GM23338 (cell line): ENCODE results near the gene BOK. TPM values are rescaled to one million over a fixed set of nuclear protein-coding genes. Genes with fewer than 3 reads are reported as not detected.

Source experiments
- ATAC-seq: fragments of 200-7000 bp; cut with Tn5 transposase; 3 replicates; pipeline ENCODE4 v1.9.1; 2020
- DNase-seq: peaks from one replicate; pipeline ENCODE4 v3.0.0-alpha.2; 2015; ENCODE audit warnings: low spot score
- H2AFZ ChIP-seq: fragments of 200-600 bp; sonication (generic); 2 replicates; pipeline ENCODE4 v1.8.0; 2016; ENCODE audit warnings: antibody characterized with exemption, mild to moderate bottlenecking, moderate library complexity
- H3F3A ChIP-seq: fragments of 200-600 bp; sonication (generic); replicated peaks from 2 replicates; pipeline ENCODE4 v1.8.0; 2017; ENCODE audit warnings: antibody characterized with exemption, mixed run types, low read depth
- H3K27ac ChIP-seq: fragments of 200-600 bp; sonication (generic); 2 replicates; pipeline ENCODE4 v1.6.1; 2016; ENCODE audit warnings: low read depth
- H3K27me3 ChIP-seq: fragments of 200-600 bp; sonication (generic); 2 replicates; pipeline ENCODE4 v1.8.0; 2016; ENCODE audit warnings: mild to moderate bottlenecking, mixed run types, moderate library complexity; ENCODE audit not compliant: insufficient read depth
- H3K36me3 ChIP-seq: fragments of 200-600 bp; sonication (generic); 2 replicates; pipeline ENCODE4 v1.8.0; 2016; ENCODE audit warnings: mild to moderate bottlenecking; ENCODE audit not compliant: insufficient read depth
- H3K4me1 ChIP-seq: fragments of 200-600 bp; sonication (generic); 2 replicates; pipeline ENCODE4 v1.8.0; 2016; ENCODE audit warnings: mild to moderate bottlenecking, moderate library complexity; ENCODE audit not compliant: insufficient read depth
- H3K4me2 ChIP-seq: fragments of 200-600 bp; sonication (generic); 2 replicates; pipeline ENCODE4 v1.7.1; 2017; ENCODE audit warnings: mixed run types
- H3K4me3 ChIP-seq: fragments of 200-600 bp; sonication (generic); 2 replicates; pipeline ENCODE4 v1.6.1; 2016; ENCODE audit warnings: mixed run types
- H3K79me2 ChIP-seq: fragments of 200-600 bp; sonication (generic); replicated peaks from 2 replicates; pipeline ENCODE4 v1.8.0; 2017; ENCODE audit warnings: mild to moderate bottlenecking; ENCODE audit not compliant: insufficient read depth
- H3K9me2 ChIP-seq: fragments of 200-600 bp; sonication (generic); 2 replicates; pipeline ENCODE4 v1.8.0; 2017; ENCODE audit not compliant: insufficient read depth
- H4K20me1 ChIP-seq: fragments of 200-600 bp; sonication (generic); replicated peaks from 2 replicates; pipeline ENCODE4 v1.8.0; 2017; ENCODE audit warnings: mild to moderate bottlenecking; ENCODE audit not compliant: insufficient read depth
- H3K27ac Mint-ChIP-seq: 2 replicates; pipeline ENCODE4 v1.8.0; 2020; ENCODE audit warnings: inconsistent platforms, mild to moderate bottlenecking, moderate library complexity, mixed read lengths
- H3K27me3 Mint-ChIP-seq: 3 replicates; pipeline ENCODE4 v1.8.0; 2022; ENCODE audit warnings: low read depth, mild to moderate bottlenecking, moderate library complexity, mixed read lengths, inconsistent platforms; ENCODE audit not compliant: insufficient read depth, poor library complexity
- H3K36me3 Mint-ChIP-seq: 3 replicates; pipeline ENCODE4 v1.8.0; 2021; ENCODE audit warnings: low read depth, mild to moderate bottlenecking, inconsistent platforms, moderate library complexity, mixed read lengths
- H3K4me1 Mint-ChIP-seq: 3 replicates; pipeline ENCODE4 v1.8.0; 2020; ENCODE audit warnings: mild to moderate bottlenecking, inconsistent platforms, mixed read lengths
- H3K4me3 Mint-ChIP-seq: 3 replicates; pipeline ENCODE4 v1.8.0; 2021; ENCODE audit warnings: moderate library complexity, mild to moderate bottlenecking, inconsistent platforms, mixed read lengths
- H3K9me3 Mint-ChIP-seq: 3 replicates; pipeline ENCODE4 v1.8.0; 2020; ENCODE audit warnings: moderate library complexity, mild to moderate bottlenecking, inconsistent platforms, mixed read lengths
- CTCF ChIP-seq, 2 experiments: fragments of 200-600 bp in 1 of 2; sonication (generic) in 1 of 2; conservative IDR thresholded peaks; 2 replicates each; pipeline versions ENCODE4 v1.5.1 to v1.6.1; 2016 to 2017; ENCODE audit warnings: antibody characterized with exemption in 2 of 2, low read depth in 2 of 2, mild to moderate bottlenecking in 2 of 2, moderate library complexity in 1 of 2
- ETS1 ChIP-seq: IDR thresholded peaks from 2 replicates; pipeline ENCODE4 v1.6.1; 2016; ENCODE audit warnings: antibody characterized with exemption
- EZH2phosphoT487 ChIP-seq: fragments of 200-600 bp; sonication (generic); IDR thresholded peaks from one replicate; pipeline ENCODE4 v1.8.1; 2018; ENCODE audit warnings: antibody characterized with exemption; ENCODE audit not compliant: unreplicated experiment
- NANOG ChIP-seq: IDR thresholded peaks from 2 replicates; pipeline ENCODE4 v1.6.1; 2016; ENCODE audit warnings: antibody characterized with exemption, borderline replicate concordance
- STAT1 ChIP-seq: IDR thresholded peaks from one replicate; pipeline ENCODE4 v1.6.1; 2016; ENCODE audit warnings: antibody characterized with exemption; ENCODE audit not compliant: unreplicated experiment
- ZNF462 ChIP-seq: fragments of 250-450 bp; sonication (Bioruptor Pico); IDR thresholded peaks from 2 replicates; pipeline ENCODE4 v1.5.0; 2020; ENCODE audit warnings: mild to moderate bottlenecking, moderate library complexity
- polyA plus RNA-seq: library from polyadenylated mRNA; unstranded; fragments of >200 nt; fragmentation: Nextera tagmentation; extraction: Ambion mirVana; gene quantifications from 2 replicates; pipeline ENCODE4 v1.2.1, GENCODE V29; 2016
- total RNA-seq: library from RNA; depleted of rRNA; stranded (reverse); fragments of >200 nt; shearing (Covaris generic); gene quantifications from 2 replicates; pipeline ENCODE4 v1.2.3, GENCODE V29; 2014

BOK gene
- total and polyA plus RNA-seq, 2 experiments from 2014 or later = 13.5 to 36.7 TPM

GRCh38 chr2:241511091-241511741 lies 47.3 kb upstream of the BOK start (continued):
- TF ChIP-seq CTCF (conservative IDR thresholded peaks at IDR 0.05; ENCODE audit: low read depth in 2 of 2) = no peak
- no peak for TF ChIP-seq ZNF462
- no peak for TF ChIP-seq STAT1

GRCh38 chr2:241514553-241514952 lies 44.0 kb upstream of the BOK start:
- DNase-seq (no peak), ATAC-seq (no peak)
- Mint-ChIP-seq H3K36me3 (peaks cover 11% of the 10 kb centered on the region), H3K27me3 (peaks cover 28% of the 10 kb centered on the region), H3K9me3 (no peaks in the 10 kb centered on the region; the same call in none of the 3 replicates), H3K4me1 (peaks cover 2% of the 10 kb centered on the region; the same call in 2 of the 3 replicates), H3K27ac (no peak overlapping the region), H3K4me3 (no peak overlapping the region)
- H3K27ac ChIP-seq = no peak overlapping the region
- no peaks in the 10 kb centered on the region; the same call in 1 of the 2 replicates for H4K20me1 ChIP-seq
- H3K27me3 ChIP-seq = peaks cover 6% of the 10 kb centered on the region; the same call in 1 of the 2 replicates
- H3K4me1 ChIP-seq = peaks cover 1% of the 10 kb centered on the region; the same call in 1 of the 2 replicates
- H3F3A ChIP-seq = peaks cover 8% of the 10 kb centered on the region
- no peak overlapping the region for H3K4me3 ChIP-seq
- no peak overlapping the region for H2AFZ ChIP-seq
- TF ChIP-seq EZH2phosphoT487 = no peak
- no peak for TF ChIP-seq ETS1
- TF ChIP-seq NANOG = no peak
- H3K4me2 ChIP-seq = no peak overlapping the region
- no peaks in the 10 kb centered on the region for H3K36me3 ChIP-seq
- 0 out of 2 replicates have a peak, but pooled peaks cover 5% of the 10 kb centered on the region for H3K9me2 ChIP-seq
- no peaks in the 10 kb centered on the region for H3K79me2 ChIP-seq
